T-helper 1 cell treated with Interleukin-12 subunit alpha and Interleukin-12 subunit beta and Interleukin-4 antibody, amounts not matched to agents 30 μg/mL and 1 μg/mL, for 36 hours (primary cell): Measurements from ENCODE around the gene TUBB2B.
A peak's percentile ranks its signal among the peaks of the same experiment; 100 is the strongest.
"Not testable (repeated sequence)": the region's sequence is repeated elsewhere in the genome, so short reads cannot be mapped to it uniquely, and the experiment has no call there.

Experiments used
- H3K27ac Mint-ChIP-seq: one replicate; pipeline ENCODE4 v1.8.0; 2021; ENCODE audit warnings: mild to moderate bottlenecking, mixed read lengths
- H3K27me3 Mint-ChIP-seq: one replicate; pipeline ENCODE4 v1.8.0; 2021; ENCODE audit warnings: low read depth, mixed read lengths
- H3K36me3 Mint-ChIP-seq: one replicate; pipeline ENCODE4 v1.8.0; 2021; ENCODE audit warnings: low read depth, mixed read lengths
- H3K4me1 Mint-ChIP-seq: one replicate; pipeline ENCODE4 v1.8.0; 2021; ENCODE audit warnings: low read depth, mixed read lengths
- H3K4me3 Mint-ChIP-seq: one replicate; pipeline ENCODE4 v1.8.0; 2021; ENCODE audit warnings: mild to moderate bottlenecking, moderate library complexity, mixed read lengths
- H3K9me3 Mint-ChIP-seq: one replicate; pipeline ENCODE4 v1.8.0; 2021; ENCODE audit warnings: mixed read lengths

TUBB2B gene

DNA sequence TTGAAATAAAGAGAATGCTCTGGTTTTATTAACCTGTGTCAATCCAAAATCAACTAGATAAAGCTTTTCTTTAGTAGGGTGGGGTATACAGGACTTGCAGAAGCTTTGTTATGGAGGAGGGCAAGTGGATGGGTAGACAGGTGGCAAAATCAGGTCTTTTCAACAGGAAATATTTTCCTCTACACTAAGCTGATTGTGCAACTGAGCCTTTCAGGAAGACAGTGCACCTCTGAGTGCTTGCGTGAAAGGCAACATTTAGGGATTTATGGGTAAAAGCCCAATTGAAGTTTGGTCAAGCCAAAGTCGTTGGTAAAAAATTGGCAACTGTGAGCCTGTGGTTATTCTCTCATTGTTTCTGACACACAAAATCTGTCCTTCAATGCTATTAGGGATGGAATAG, 46.3 kb downstream of the TUBB2B start:
- H3K27me3 Mint-ChIP-seq: peaks cover 13% of the 10 kb centered on the region
- no peak overlapping the region for H3K4me3 Mint-ChIP-seq
- no peaks in the 10 kb centered on the region for H3K9me3 Mint-ChIP-seq
- no peak overlapping the region for H3K27ac Mint-ChIP-seq
- H3K4me1 Mint-ChIP-seq: peaks cover 3% of the 10 kb centered on the region
- no peaks in the 10 kb centered on the region for H3K36me3 Mint-ChIP-seq

DNA sequence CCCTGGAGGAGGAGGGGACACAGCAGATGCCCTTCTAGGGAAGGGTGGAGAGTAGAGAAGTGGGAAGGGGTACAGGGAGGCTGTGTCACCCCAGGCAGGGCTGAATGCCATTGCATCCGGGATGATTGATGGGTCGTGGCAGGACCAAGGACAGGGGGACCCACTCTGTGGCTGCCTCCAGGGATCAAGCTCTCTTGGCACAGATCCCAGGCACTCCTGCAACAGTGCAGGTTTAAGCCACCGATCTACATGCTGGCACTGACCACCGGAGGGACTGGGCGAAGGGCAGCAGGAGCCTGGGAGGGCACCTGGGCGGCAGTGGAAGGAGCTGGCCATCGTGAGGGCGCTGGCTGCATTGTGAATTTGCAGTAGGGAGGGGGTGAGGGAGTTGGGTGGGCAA, 47.5 kb downstream of the TUBB2B start:
- not testable (repeated sequence) for H3K27me3 Mint-ChIP-seq, H3K4me1 Mint-ChIP-seq, H3K36me3 Mint-ChIP-seq, H3K27ac Mint-ChIP-seq, H3K9me3 Mint-ChIP-seq
- peak overlapping the region; percentile 69 for H3K4me3 Mint-ChIP-seq

DNA sequence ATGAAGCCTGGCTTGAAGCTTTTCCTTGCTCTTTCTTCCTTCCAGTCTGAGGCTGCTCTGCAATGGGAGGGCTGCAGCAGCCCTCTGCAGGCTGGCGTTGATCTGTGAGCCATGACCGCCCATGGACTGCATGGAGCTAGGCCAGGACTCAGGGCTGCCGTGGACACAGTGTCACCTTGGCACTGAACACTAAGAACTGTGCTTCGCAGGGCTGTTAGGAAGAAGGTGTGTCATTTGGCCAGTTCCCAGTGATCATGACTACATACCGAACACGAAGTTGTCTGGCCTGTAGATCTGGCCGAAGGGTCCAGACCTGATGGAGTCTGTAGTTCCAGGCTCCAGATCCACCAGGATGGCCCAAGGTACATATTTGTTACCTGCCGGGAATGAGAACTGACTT, 48.8 kb downstream of the TUBB2B start:
- H3K4me1 Mint-ChIP-seq, H3K27me3 Mint-ChIP-seq, H3K4me3 Mint-ChIP-seq: not testable (repeated sequence)

DNA sequence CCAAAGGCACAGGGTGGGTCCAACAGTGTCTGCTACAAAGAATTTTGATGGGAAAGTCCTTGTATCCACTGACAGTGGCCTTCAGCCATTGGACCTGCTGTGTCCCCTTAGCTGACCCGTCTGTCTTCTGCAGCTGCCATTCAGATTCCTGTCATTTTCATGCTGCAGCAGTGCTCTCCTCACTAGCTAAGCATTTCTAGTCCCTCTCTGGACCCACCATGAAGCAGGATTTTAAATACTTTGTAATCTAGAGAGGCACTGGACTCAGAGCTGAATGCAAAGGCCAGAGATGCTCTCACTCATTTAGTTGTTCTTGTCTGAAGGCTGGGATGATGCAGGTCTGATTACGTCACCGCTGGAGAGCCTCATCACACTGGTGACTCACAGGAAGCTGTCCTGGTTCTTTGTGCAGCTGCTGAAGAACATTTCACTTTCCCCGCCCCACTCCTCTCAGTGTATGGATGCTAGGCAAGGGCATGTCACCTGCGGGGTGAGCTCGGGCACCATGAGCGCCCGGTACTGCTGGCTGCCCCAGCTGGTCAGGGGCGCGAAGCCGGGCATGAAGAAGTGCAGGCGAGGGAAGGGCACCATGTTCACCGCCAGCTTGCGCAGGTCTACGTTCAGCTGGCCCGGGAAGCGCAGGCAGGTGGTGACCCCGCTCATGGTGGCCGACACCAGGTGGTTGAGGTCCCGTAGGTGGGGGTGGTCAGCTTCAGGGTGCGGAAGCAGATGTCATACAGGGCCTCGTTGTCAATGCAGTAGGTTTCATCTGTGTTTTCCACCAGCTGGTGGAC, 50.7 kb downstream of the TUBB2B start:
- H3K4me3 Mint-ChIP-seq: no peak overlapping the region
- no peaks in the 10 kb centered on the region for H3K9me3 Mint-ChIP-seq
- no peak overlapping the region for H3K27ac Mint-ChIP-seq
- peaks cover 3% of the 10 kb centered on the region for H3K4me1 Mint-ChIP-seq
- no peaks in the 10 kb centered on the region for H3K27me3 Mint-ChIP-seq
- H3K36me3 Mint-ChIP-seq: no peaks in the 10 kb centered on the region

More for the DNA sequence above, 48.8 kb downstream of the TUBB2B start:
- not testable (repeated sequence) for H3K36me3 Mint-ChIP-seq, H3K27ac Mint-ChIP-seq, H3K9me3 Mint-ChIP-seq

DNA sequence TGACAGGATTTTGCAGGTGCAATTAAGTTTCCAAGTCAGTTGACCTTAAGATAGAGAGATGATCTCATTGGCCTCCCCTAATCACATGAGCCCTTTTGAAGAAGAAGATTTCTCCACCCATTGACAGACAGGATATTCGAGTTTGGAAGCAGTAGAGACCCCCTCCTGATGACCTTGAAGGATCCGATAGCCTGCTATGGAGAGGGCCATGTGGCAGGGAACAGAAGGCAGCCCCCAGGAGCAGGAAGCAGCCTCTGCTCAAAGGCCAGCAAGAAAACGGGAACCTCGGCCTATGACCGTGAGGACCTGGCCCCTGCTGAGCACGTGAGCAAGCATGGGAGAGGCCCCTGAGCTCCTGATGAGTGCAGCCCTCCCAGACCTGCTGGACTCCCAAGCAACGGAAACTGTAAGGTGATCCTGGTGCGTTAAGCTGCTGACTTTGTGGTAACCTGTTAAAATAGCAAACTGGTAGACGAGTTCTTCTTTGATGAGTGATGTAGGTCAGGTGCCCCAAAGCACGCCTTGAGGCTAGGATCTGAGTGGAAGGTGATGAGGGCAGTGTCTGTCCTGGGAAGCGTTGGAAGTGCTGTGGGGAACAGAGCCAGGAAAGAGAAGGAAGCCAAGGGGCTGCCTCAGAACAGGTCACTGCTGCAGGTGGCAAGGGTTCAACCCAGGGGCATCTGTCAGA, 51.6 kb downstream of the TUBB2B start:
- Mint-ChIP-seq H3K4me3 (no peak overlapping the region), H3K27ac (no peak overlapping the region), H3K4me1 (peaks cover 3% of the 10 kb centered on the region), H3K36me3 (no peaks in the 10 kb centered on the region), H3K9me3 (no peaks in the 10 kb centered on the region), H3K27me3 (no peaks in the 10 kb centered on the region)
